NCI-H2196 (cell line): ENCODE measurements around the gene CDKAL1.

Experiments
- DNase-seq: peaks from one replicate; lab custom pipeline; 2025; ENCODE audit not compliant: unreplicated experiment; lab: John Stamatoyannopoulos, UW

The CDKAL1 gene

GRCh38 chr6:21095462-21095861 is 561.2 kb downstream of the CDKAL1 start:
- DNase-seq, result no peak

GRCh38 chr6:21098134-21098533 is 563.9 kb downstream of the CDKAL1 start:
- no peak for DNase-seq

GRCh38 chr6:21098744-21099143 is 564.5 kb downstream of the CDKAL1 start:
- DNase-seq, result no peak

- DNase-seq, result no peak
Measured at GRCh38 chr6:21099338-21100314, 565.4 kb downstream of the CDKAL1 start.

- no peak for DNase-seq
Measured at GRCh38 chr6:21100991-21101390, 566.7 kb downstream of the CDKAL1 start.

GRCh38 chr6:21101694-21102093 is 567.4 kb downstream of the CDKAL1 start:
- no peak for DNase-seq

- no peak for DNase-seq
Measured at GRCh38 chr6:21102201-21102600, 567.9 kb downstream of the CDKAL1 start.

- DNase-seq, result no peak
Measured at GRCh38 chr6:21102624-21103023, 568.4 kb downstream of the CDKAL1 start.

- DNase-seq, result peak; percentile 48
Measured at GRCh38 chr6:21103626-21104224, 569.5 kb downstream of the CDKAL1 start.

- DNase-seq, result no peak
Measured at GRCh38 chr6:21104288-21104687, 570.0 kb downstream of the CDKAL1 start.

GRCh38 chr6:21107796-21108195 is 573.5 kb downstream of the CDKAL1 start:
- DNase-seq, result no peak

GRCh38 chr6:21109391-21110178 is 575.3 kb downstream of the CDKAL1 start:
- DNase-seq, result no peak

- no peak for DNase-seq
Measured at GRCh38 chr6:21110684-21111083, 576.4 kb downstream of the CDKAL1 start.

- DNase-seq, result no peak
Measured at GRCh38 chr6:21111093-21111725, 577.0 kb downstream of the CDKAL1 start.

- DNase-seq, result peak; percentile 26
Measured at GRCh38 chr6:21115111-21115510, 580.9 kb downstream of the CDKAL1 start.

GRCh38 chr6:21116736-21117135 is 582.5 kb downstream of the CDKAL1 start:
- no peak for DNase-seq

GRCh38 chr6:21118216-21118780 is 584.0 kb downstream of the CDKAL1 start:
- DNase-seq, result no peak

GRCh38 chr6:21121636-21122136 is 587.4 kb downstream of the CDKAL1 start:
- DNase-seq, result no peak

GRCh38 chr6:21123507-21124436 is 589.5 kb downstream of the CDKAL1 start:
- no peak for DNase-seq
